Muscle of leg (tissue), 11 donors: ENCODE results near the gene TEX22. TPM values are rescaled to one million over a fixed set of nuclear protein-coding genes. Genes with fewer than 3 reads are reported as not detected.

Experiments used
- DNase-seq: peaks from one replicate; pipeline ENCODE4 v3.0.0; 2013
- H3K27ac ChIP-seq: one replicate; pipeline ENCODE4 v1.5.1; 2013; ENCODE audit warnings: mild to moderate bottlenecking, low read length, control low read depth
- H3K27me3 ChIP-seq: one replicate; pipeline ENCODE4 v1.6.1; 2013; ENCODE audit warnings: low read length; ENCODE audit not compliant: control insufficient read depth, insufficient read depth
- H3K36me3 ChIP-seq: one replicate; pipeline ENCODE4 v1.6.1; 2013; ENCODE audit warnings: low read length; ENCODE audit not compliant: control insufficient read depth, insufficient read depth
- H3K4me1 ChIP-seq: one replicate; pipeline ENCODE4 v1.6.1; 2013; ENCODE audit warnings: low read length; ENCODE audit not compliant: control insufficient read depth, insufficient read depth
- H3K4me3 ChIP-seq: one replicate; pipeline ENCODE4 v1.5.1; 2013; ENCODE audit warnings: low read length, control low read depth
- H3K9me3 ChIP-seq: replicated peaks from 2 replicates; pipeline ENCODE4 v1.6.1; 2013; ENCODE audit warnings: low read depth, low read length; ENCODE audit not compliant: control insufficient read depth
- WGBS: methylation state at CpG from one replicate; pipeline ENCODE4 v1.1.5; 2013; ENCODE audit warnings: missing lambda C conversion rate; ENCODE audit not compliant: insufficient coverage; 5-methylcytosine and 5-hydroxymethylcytosine counted together
- polyA plus RNA-seq, 8 donors: library from polyadenylated mRNA; unstranded; fragments of 120-200 nt; gene quantifications; one replicate each; pipeline versions ENCODE4 v1.2.1 to v1.2.3, GENCODE V29; 2013; ENCODE audit warnings: inconsistent platforms in 1 of 8, low replicate concordance in 1 of 8; ENCODE audit not compliant: insufficient read length in 8 of 8, insufficient read depth in 1 of 8
- total RNA-seq: library from RNA; stranded (reverse); fragments of 120-200 nt; gene quantifications from one replicate; pipeline ENCODE4 v1.2.4, GENCODE V29; 2013

TEX22 gene
- total and polyA plus RNA-seq, 9 donors = 0.23 to 1.1 (median 0.49) TPM

GRCh38 chr14:105384605-105385321 is 13.6 kb upstream of the TEX22 start:
- Histone ChIP-seq H3K9me3 (no peaks in the 10 kb centered on the region), H3K27me3 (no peaks in the 10 kb centered on the region), H3K4me3 (no peak overlapping the region), H3K36me3 (peaks cover 81% of the 10 kb centered on the region), H3K4me1 (peaks cover 53% of the 10 kb centered on the region), H3K27ac (no peak overlapping the region)
- DNase-seq = peak; percentile 59
- 93% methylated on average over 27 of the region's 29 CpGs for WGBS

GRCh38 chr14:105385322-105385637 is 13.1 kb upstream of the TEX22 start:
- Histone ChIP-seq H3K4me1 (peaks cover 58% of the 10 kb centered on the region), H3K27me3 (no peaks in the 10 kb centered on the region), H3K36me3 (peaks cover 80% of the 10 kb centered on the region), H3K4me3 (no peak overlapping the region), H3K9me3 (no peaks in the 10 kb centered on the region), H3K27ac (no peak overlapping the region)
- no peak for DNase-seq
- 89% methylated on average over 15 of the region's 19 CpGs for WGBS

GRCh38 chr14:105385698-105386365 is 12.5 kb upstream of the TEX22 start:
- H3K27ac ChIP-seq = no peak overlapping the region
- WGBS = 83% methylated on average over 22 of the region's 22 CpGs
- H3K4me3 ChIP-seq = no peak overlapping the region
- peaks cover 75% of the 10 kb centered on the region for H3K36me3 ChIP-seq
- H3K4me1 ChIP-seq = peaks cover 64% of the 10 kb centered on the region
- no peaks in the 10 kb centered on the region for H3K9me3 ChIP-seq
- H3K27me3 ChIP-seq = no peaks in the 10 kb centered on the region
- DNase-seq = peak; percentile 60

GRCh38 chr14:105386581-105387529 is 11.5 kb upstream of the TEX22 start:
- DNase-seq = no peak
- no peaks in the 10 kb centered on the region for H3K27me3 ChIP-seq
- peaks cover 65% of the 10 kb centered on the region for H3K4me1 ChIP-seq
- peaks cover 66% of the 10 kb centered on the region for H3K36me3 ChIP-seq
- no peak overlapping the region for H3K27ac ChIP-seq
- no peak overlapping the region for H3K4me3 ChIP-seq
- WGBS = 90% methylated on average over 32 of the region's 33 CpGs
- H3K9me3 ChIP-seq = no peaks in the 10 kb centered on the region

GRCh38 chr14:105387530-105387922 is 10.8 kb upstream of the TEX22 start:
- Histone ChIP-seq H3K4me1 (peaks cover 65% of the 10 kb centered on the region), H3K27ac (no peak overlapping the region), H3K9me3 (no peaks in the 10 kb centered on the region), H3K36me3 (peaks cover 63% of the 10 kb centered on the region), H3K27me3 (no peaks in the 10 kb centered on the region), H3K4me3 (no peak overlapping the region)
- no peak for DNase-seq
- 83% methylated on average over 10 of the region's 10 CpGs for WGBS

GRCh38 chr14:105388110-105388951 is 10.0 kb upstream of the TEX22 start:
- peaks cover 61% of the 10 kb centered on the region for H3K36me3 ChIP-seq
- WGBS = 72% methylated on average over 21 of the region's 25 CpGs
- peaks cover 65% of the 10 kb centered on the region for H3K4me1 ChIP-seq
- H3K27me3 ChIP-seq = no peaks in the 10 kb centered on the region
- no peaks in the 10 kb centered on the region for H3K9me3 ChIP-seq
- DNase-seq = peak; percentile 75
- H3K4me3 ChIP-seq = no peak overlapping the region
- peak overlapping the region; percentile 74 for H3K27ac ChIP-seq

- WGBS = 82% methylated on average over 16 of the region's 16 CpGs
- Histone ChIP-seq H3K4me3 (no peak overlapping the region), H3K9me3 (no peaks in the 10 kb centered on the region), H3K27me3 (no peaks in the 10 kb centered on the region), H3K36me3 (peaks cover 54% of the 10 kb centered on the region), H3K27ac (peak overlapping the region; percentile 74), H3K4me1 (peaks cover 65% of the 10 kb centered on the region)
- DNase-seq = no peak
These were observed 9.4 kb upstream of the TEX22 start for GRCh38 chr14:105388976-105389375.

- no peak for DNase-seq
- Histone ChIP-seq H3K4me1 (peaks cover 62% of the 10 kb centered on the region), H3K27me3 (no peaks in the 10 kb centered on the region), H3K4me3 (no peak overlapping the region), H3K36me3 (peaks cover 51% of the 10 kb centered on the region), H3K9me3 (no peaks in the 10 kb centered on the region), H3K27ac (peak overlapping the region; percentile 74)
- 77% methylated on average over 7 of the region's 12 CpGs for WGBS
These were observed 8.8 kb upstream of the TEX22 start for GRCh38 chr14:105389534-105389933.

- H3K4me3 ChIP-seq = no peak overlapping the region
- peaks cover 52% of the 10 kb centered on the region for H3K36me3 ChIP-seq
- H3K27ac ChIP-seq = peak overlapping the region; percentile 74
- DNase-seq = peak; percentile 46
- peaks cover 59% of the 10 kb centered on the region for H3K4me1 ChIP-seq
- no peaks in the 10 kb centered on the region for H3K27me3 ChIP-seq
- 72% methylated on average over 22 of the region's 27 CpGs for WGBS
- H3K9me3 ChIP-seq = no peaks in the 10 kb centered on the region
These were observed 8.1 kb upstream of the TEX22 start for GRCh38 chr14:105389976-105390848.
